ENCODE measurements around the gene TMEM79.

Gene TMEM79

DNA sequence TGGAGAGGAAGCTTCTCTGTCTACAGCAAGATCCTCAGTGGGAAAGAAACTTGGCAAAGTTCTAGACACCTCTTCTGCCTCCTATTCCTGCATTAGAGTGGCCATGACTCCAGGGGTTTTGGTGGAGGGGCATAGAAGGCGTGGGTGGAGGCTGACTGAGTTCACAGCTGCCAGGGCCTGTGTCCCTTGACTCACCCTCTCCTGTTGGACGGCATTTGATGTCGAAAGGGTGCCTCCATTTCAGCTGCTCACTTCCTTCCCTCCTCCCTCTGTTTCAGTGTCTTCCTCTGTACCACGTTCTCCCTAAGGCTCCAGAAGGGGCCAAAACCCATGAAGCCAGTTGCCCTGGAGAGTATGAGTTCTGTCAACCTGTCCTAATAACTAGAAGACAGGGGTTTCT is 632 bp downstream of the TMEM79 start:
- no peak for TF ChIP-seq CTCF (conservative IDR thresholded peaks at IDR 0.05; ENCODE audit: control insufficient read depth, insufficient read depth, low read depth, low read length)
- no peak overlapping the region for H3K4me3 ChIP-seq (ENCODE audit: control insufficient read depth, low read depth, low read length)
- peak; percentile 62 for DNase-seq (ENCODE audit: low read depth)

DNA sequence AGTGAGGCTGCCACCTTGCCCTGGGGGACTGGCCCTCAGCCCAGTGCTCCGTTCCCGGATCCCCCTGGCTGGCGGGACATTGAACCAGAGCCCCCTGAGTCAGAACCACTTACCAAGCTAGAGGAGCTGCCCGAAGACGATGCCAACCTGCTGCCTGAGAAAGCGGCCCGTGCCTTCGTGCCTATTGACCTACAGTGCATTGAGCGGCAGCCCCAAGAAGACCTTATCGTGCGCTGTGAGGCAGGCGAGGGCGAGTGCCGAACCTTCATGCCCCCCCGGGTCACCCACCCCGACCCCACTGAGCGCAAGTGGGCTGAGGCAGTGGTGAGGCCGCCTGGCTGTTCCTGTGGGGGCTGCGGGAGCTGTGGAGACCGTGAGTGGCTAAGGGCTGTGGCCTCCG is 1.3 kb downstream of the TMEM79 start:
- DNase-seq (ENCODE audit: low read depth), result no peak
- no peak overlapping the region for H3K4me3 ChIP-seq (ENCODE audit: control insufficient read depth, low read depth, low read length)
- no peak for TF ChIP-seq CTCF (conservative IDR thresholded peaks at IDR 0.05; ENCODE audit: control insufficient read depth, insufficient read depth, low read depth, low read length)

- no peak for DNase-seq (ENCODE audit: low read depth)
- H3K4me3 ChIP-seq (ENCODE audit: control insufficient read depth, low read depth, low read length), result no peak overlapping the region
- no peak for TF ChIP-seq CTCF (conservative IDR thresholded peaks at IDR 0.05; ENCODE audit: control insufficient read depth, insufficient read depth, low read depth, low read length)
These were observed 1.9 kb downstream of the TMEM79 start for GRCh38 chr1:156286061-156286460.

DNA sequence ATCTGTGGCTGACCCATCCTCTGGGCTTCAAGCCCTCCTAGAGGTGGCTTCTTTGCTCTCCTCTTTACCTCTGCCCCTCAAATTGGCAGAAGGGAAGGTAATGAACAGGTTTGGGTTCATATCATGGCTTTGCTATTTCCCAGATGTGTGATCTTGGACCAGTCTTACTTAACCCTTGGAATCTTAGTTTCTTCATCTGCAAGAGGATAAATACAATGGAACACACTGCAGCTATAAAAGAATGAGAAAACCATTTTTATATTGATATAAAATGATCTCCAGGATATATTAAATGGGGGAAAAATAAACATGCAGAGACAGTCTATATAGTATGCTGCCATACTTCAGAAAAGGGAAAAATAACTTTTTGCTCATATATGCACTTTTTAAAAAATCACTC is 5.7 kb downstream of the TMEM79 start:
- no peak for TF ChIP-seq CTCF (conservative IDR thresholded peaks at IDR 0.05; ENCODE audit: control insufficient read depth, insufficient read depth, low read depth, low read length)
- no peak overlapping the region for H3K4me3 ChIP-seq (ENCODE audit: control insufficient read depth, low read depth, low read length)
- no peak for DNase-seq (ENCODE audit: low read depth)

- TF ChIP-seq CTCF (conservative IDR thresholded peaks at IDR 0.05; ENCODE audit: control insufficient read depth, insufficient read depth, low read depth, low read length), result no peak
- peak; percentile 82 for DNase-seq (ENCODE audit: low read depth)
- H3K4me3 ChIP-seq (ENCODE audit: control insufficient read depth, low read depth, low read length), result peak overlapping the region; percentile 66
These were observed 7.3 kb downstream of the TMEM79 start for GRCh38 chr1:156291226-156292061.

DNA sequence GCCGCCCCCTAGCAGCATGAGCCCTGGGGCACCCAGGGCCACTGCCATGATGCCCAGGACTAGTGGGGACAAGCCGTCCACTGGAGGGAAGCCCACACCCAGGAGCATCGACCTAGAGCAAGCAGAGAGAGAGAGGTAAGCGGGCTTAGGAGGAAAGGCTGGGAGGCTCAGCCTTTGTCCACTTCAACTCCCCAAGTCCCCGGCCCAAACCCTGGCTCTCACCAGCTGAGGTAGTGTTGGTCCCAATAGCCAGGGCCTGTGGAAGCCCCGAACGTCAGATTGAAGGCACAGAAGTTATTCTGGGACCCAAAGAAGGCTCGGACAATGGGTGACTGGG is 8.9 kb downstream of the TMEM79 start:
- no peak for TF ChIP-seq CTCF (conservative IDR thresholded peaks at IDR 0.05; ENCODE audit: control insufficient read depth, insufficient read depth, low read depth, low read length)
- no peak for DNase-seq (ENCODE audit: low read depth)
- H3K4me3 ChIP-seq (ENCODE audit: control insufficient read depth, low read depth, low read length), result no peak overlapping the region
